ENCODE data around the gene FYCO1.

Gene FYCO1

GRCh38 chr3:46024131-46024530 is 28.5 kb upstream of the FYCO1 start:
- DNase-seq = no peak
- Histone ChIP-seq H3K27me3 (no peaks in the 10 kb centered on the region), H3K4me1 (no peaks in the 10 kb centered on the region), H3K9me3 (peaks cover 0 to 7% (median 0%) of the 10 kb centered on the region in 3 donors), H3K27ac (no peak overlapping the region), H3K4me3 (no peak overlapping the region), H3K36me3 (no peaks in the 10 kb centered on the region)
- TF ChIP-seq CTCF (IDR thresholded peaks at IDR 0.05) = no peak
- intact Hi-C loops (cut with DNase I; ENCODE audit: low total_unique reads) = no loop called here

- no peaks in the 10 kb centered on the region for H3K27me3 ChIP-seq
- peaks cover 0 to 7% (median 0%) of the 10 kb centered on the region in 3 donors for H3K9me3 ChIP-seq
- H3K36me3 ChIP-seq = no peaks in the 10 kb centered on the region
- TF ChIP-seq CTCF (IDR thresholded peaks at IDR 0.05) = no peak
- H3K27ac ChIP-seq = no peak overlapping the region
- no peaks in the 10 kb centered on the region for H3K4me1 ChIP-seq
- H3K4me3 ChIP-seq = no peak overlapping the region
- intact Hi-C loops (cut with DNase I; ENCODE audit: low total_unique reads) = no loop called here
- peak in 1 of 2 donors; percentile 29 for DNase-seq
Measured at GRCh38 chr3:46022909-46023785, 27.5 kb upstream of the FYCO1 start.

DNA sequence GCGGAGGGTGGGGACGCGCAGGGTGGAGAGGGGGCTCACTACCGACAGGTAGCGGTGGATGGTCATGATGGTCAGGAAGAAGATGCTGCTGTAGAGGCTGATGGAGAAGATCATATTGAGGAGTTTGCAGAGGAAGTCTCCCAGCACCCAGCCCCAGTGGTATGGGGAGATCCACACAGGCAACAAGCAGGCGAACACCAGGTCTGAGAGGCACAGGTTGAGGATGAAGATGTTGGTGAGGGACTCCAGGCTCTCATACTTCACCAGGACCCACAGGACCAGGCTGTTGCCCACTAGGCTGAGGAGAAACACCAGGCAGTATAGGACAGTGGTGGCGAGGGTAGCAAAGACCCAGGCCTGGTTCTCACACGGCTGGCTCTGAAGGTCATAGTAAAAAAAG is 25.9 kb upstream of the FYCO1 start:
- H3K27ac ChIP-seq = no peak overlapping the region
- no peak overlapping the region for H3K4me3 ChIP-seq
- H3K9me3 ChIP-seq = no peaks in the 10 kb centered on the region
- no peak for DNase-seq
- intact Hi-C loops (cut with DNase I; ENCODE audit: low total_unique reads) = no loop called here
- no peak for TF ChIP-seq CTCF (IDR thresholded peaks at IDR 0.05)
- no peaks in the 10 kb centered on the region for H3K36me3 ChIP-seq
- H3K4me1 ChIP-seq = no peaks in the 10 kb centered on the region
- H3K27me3 ChIP-seq = no peaks in the 10 kb centered on the region

DNA sequence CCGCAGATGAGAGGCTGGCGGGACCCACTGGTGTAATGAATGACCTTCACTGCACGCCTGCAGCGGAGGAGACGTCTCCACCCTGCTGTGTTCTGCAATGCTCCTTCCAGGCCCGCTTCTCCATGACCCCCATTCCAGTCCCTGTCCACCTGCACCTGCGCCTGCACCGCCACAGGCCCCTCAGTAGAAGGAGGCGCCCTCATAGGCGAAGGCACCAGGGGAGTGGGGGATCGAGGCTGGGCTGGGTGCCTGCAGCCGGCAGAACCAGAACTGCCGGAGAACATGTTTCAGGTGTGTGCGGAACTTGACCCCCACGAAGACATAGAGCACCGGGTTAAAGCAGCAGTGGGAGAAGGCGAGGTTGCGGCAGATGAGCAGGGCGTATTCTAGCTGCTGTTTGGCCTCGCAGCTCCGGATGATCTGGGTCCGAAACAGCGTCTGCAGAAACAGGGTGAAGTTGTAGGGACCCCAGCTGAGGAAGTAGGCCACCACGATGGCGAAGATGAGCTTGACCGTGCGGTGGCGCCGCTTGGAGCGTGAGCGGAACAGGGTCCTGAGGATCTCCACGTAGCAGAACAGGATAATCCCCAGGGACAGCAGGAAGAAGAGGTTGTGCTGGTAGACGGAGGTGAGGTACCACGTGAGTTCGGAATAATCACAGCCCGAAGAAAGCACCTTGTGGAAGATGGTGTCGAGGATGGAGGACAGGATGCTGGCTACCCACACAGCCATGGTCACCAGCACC is 25.3 kb upstream of the FYCO1 start:
- Histone ChIP-seq H3K36me3 (no peaks in the 10 kb centered on the region), H3K9me3 (no peaks in the 10 kb centered on the region), H3K4me1 (no peaks in the 10 kb centered on the region), H3K4me3 (no peak overlapping the region), H3K27me3 (no peaks in the 10 kb centered on the region), H3K27ac (no peak overlapping the region)
- TF ChIP-seq CTCF (IDR thresholded peaks at IDR 0.05) = no peak
- intact Hi-C loops (cut with DNase I; ENCODE audit: low total_unique reads) = no loop called here
- no peak for DNase-seq

GRCh38 chr3:46019707-46020106 is 24.1 kb upstream of the FYCO1 start:
- Histone ChIP-seq H3K4me3 (no peak overlapping the region), H3K27ac (no peak overlapping the region), H3K36me3 (no peaks in the 10 kb centered on the region), H3K9me3 (no peaks in the 10 kb centered on the region), H3K27me3 (no peaks in the 10 kb centered on the region), H3K4me1 (no peaks in the 10 kb centered on the region)
- no peak for DNase-seq
- no peak for TF ChIP-seq CTCF (IDR thresholded peaks at IDR 0.05)
- intact Hi-C loops (cut with DNase I; ENCODE audit: low total_unique reads) = no loop called here

Data from tibial artery (tissue), 4 donors.